H1 (cell line): ENCODE data around the gene ERLEC1. TPM values are rescaled to one million over a fixed set of nuclear protein-coding genes. Genes with fewer than 3 reads are reported as not detected.

Experiments
- ASH2L ChIP-seq: fragments of 200-600, 300-600 bp; sonication (generic); IDR thresholded peaks from one replicate; pipeline ENCODE4 v1.7.1; 2017; ENCODE audit warnings: low read length
- BCL11A ChIP-seq, 2 experiments: IDR thresholded peaks; one replicate each; pipeline ENCODE4 v1.6.1; 2011; ENCODE audit warnings: low read depth in 2 of 2, low read length in 2 of 2, mild to moderate bottlenecking in 2 of 2
- KDM4A ChIP-seq: IDR thresholded peaks from one replicate; pipeline ENCODE4 v1.7.1; 2012; ENCODE audit warnings: low read depth, mild to moderate bottlenecking, moderate library complexity, low read length, inconsistent platforms; ENCODE audit not compliant: severe bottlenecking
- NANOG ChIP-seq: IDR thresholded peaks from 2 replicates; pipeline ENCODE4 v1.6.1; 2011; ENCODE audit warnings: low read length, low read depth, mild to moderate bottlenecking, inconsistent platforms; ENCODE audit not compliant: insufficient read depth, poor library complexity, severe bottlenecking
- polyA plus RNA-seq, 7 experiments: library from polyadenylated mRNA; depleted of rRNA in 3 of 7; stranded (reverse) in 5 of 7; unstranded in 2 of 7; fragments of >200 nt in 5 of 7; fragments of 200-250 nt in 2 of 7; gene quantifications; 1 replicate in 5 of 7; 2 replicates in 1 of 7; 4 replicates in 1 of 7; pipeline versions ENCODE4 v1.2.1 to v1.2.3, GENCODE V29; 2011 to 2013; ENCODE audit warnings: missing spikeins in 2 of 7, mixed read lengths in 2 of 7
- total RNA-seq: library from RNA; stranded (reverse); fragmentation: NEBNext Ultra II Directional; extraction: Animal tissue kit (Norgen Biotek cat#: 25700); gene quantifications from 2 replicates; pipeline ENCODE4 v1.2.1, GENCODE V29; 2021

Gene ERLEC1
- total and polyA plus RNA-seq, 2 of the 8 experiments (the other 6 are each of a cell fraction or from before 2014, with no cell fraction given): 12.9 to 26.7 TPM

DNA sequence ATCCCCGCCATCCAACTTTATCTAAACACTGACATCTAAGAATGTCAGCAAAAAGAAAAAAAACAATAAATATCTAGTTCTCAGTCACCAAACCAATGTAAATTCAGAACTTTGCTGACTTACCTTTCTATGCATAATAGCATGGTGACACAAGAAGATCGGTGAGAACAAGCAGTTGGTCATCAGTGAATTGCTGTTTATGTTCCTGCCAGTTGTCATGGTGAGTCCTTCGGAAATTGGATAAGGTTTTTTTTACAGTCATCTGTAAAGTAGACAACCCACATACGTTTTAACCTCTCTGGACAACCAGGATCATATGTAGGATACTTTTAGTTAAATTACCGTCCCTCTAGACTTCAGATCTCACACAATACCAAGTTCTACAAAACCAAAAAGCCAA is 79.1 kb downstream of the ERLEC1 start (continued):
- TF ChIP-seq KDM4A (no peak), NANOG (no peak), BCL11A (IDR thresholded peaks at IDR 0.05; ENCODE audit: low read depth in 2 of 2, low read length in 2 of 2) (no peak), ASH2L (no peak)
- TF ChIP-seq, all 59 proteins: peak for 0
